ENCODE measurements around the gene FAM181A.

Gene FAM181A

GRCh38 chr14:93947282-93947681, 20.1 kb downstream of the FAM181A start:
- Histone ChIP-seq H3K27me3 (ENCODE audit: control insufficient read depth, insufficient read depth, low read length) (no peaks in the 10 kb centered on the region), H3K9ac (ENCODE audit: low read length) (no peak overlapping the region), H3K4me3 (ENCODE audit: low read length) (no peak overlapping the region), H3K4me1 (ENCODE audit: control insufficient read depth, insufficient read depth, low read length) (no peaks in the 10 kb centered on the region), H3K9me3 (ENCODE audit: control insufficient read depth, low read length) (no peaks in the 10 kb centered on the region), H3K36me3 (ENCODE audit: control insufficient read depth, insufficient read depth, low read length) (no peaks in the 10 kb centered on the region)

- no peak overlapping the region for H3K4me3 ChIP-seq (ENCODE audit: low read length)
- H3K4me1 ChIP-seq (ENCODE audit: control insufficient read depth, insufficient read depth, low read length): no peaks in the 10 kb centered on the region
- no peaks in the 10 kb centered on the region for H3K27me3 ChIP-seq (ENCODE audit: control insufficient read depth, insufficient read depth, low read length)
- H3K9me3 ChIP-seq (ENCODE audit: control insufficient read depth, low read length): no peaks in the 10 kb centered on the region
- no peak overlapping the region for H3K9ac ChIP-seq (ENCODE audit: low read length)
- H3K36me3 ChIP-seq (ENCODE audit: control insufficient read depth, insufficient read depth, low read length): no peaks in the 10 kb centered on the region
These were observed 22.4 kb downstream of the FAM181A start for GRCh38 chr14:93949511-93950075.

- Histone ChIP-seq H3K9ac (ENCODE audit: low read length) (no peak overlapping the region), H3K4me3 (ENCODE audit: low read length) (no peak overlapping the region), H3K36me3 (ENCODE audit: control insufficient read depth, insufficient read depth, low read length) (no peaks in the 10 kb centered on the region), H3K9me3 (ENCODE audit: control insufficient read depth, low read length) (no peaks in the 10 kb centered on the region), H3K27me3 (ENCODE audit: control insufficient read depth, insufficient read depth, low read length) (no peaks in the 10 kb centered on the region), H3K4me1 (ENCODE audit: control insufficient read depth, insufficient read depth, low read length) (peaks cover 8% of the 10 kb centered on the region)
These were observed 23.9 kb downstream of the FAM181A start for GRCh38 chr14:93950948-93951634.

GRCh38 chr14:93951635-93952540, 24.7 kb downstream of the FAM181A start:
- H3K36me3 ChIP-seq (ENCODE audit: control insufficient read depth, insufficient read depth, low read length): no peaks in the 10 kb centered on the region
- H3K9ac ChIP-seq (ENCODE audit: low read length): no peak overlapping the region
- no peak overlapping the region for H3K4me3 ChIP-seq (ENCODE audit: low read length)
- no peaks in the 10 kb centered on the region for H3K9me3 ChIP-seq (ENCODE audit: control insufficient read depth, low read length)
- H3K4me1 ChIP-seq (ENCODE audit: control insufficient read depth, insufficient read depth, low read length): peaks cover 8% of the 10 kb centered on the region
- H3K27me3 ChIP-seq (ENCODE audit: control insufficient read depth, insufficient read depth, low read length): no peaks in the 10 kb centered on the region

GRCh38 chr14:93952829-93953228, 25.7 kb downstream of the FAM181A start:
- Histone ChIP-seq H3K27me3 (ENCODE audit: control insufficient read depth, insufficient read depth, low read length) (no peaks in the 10 kb centered on the region), H3K36me3 (ENCODE audit: control insufficient read depth, insufficient read depth, low read length) (no peaks in the 10 kb centered on the region), H3K4me1 (ENCODE audit: control insufficient read depth, insufficient read depth, low read length) (peaks cover 12% of the 10 kb centered on the region), H3K9me3 (ENCODE audit: control insufficient read depth, low read length) (no peaks in the 10 kb centered on the region), H3K9ac (ENCODE audit: low read length) (no peak overlapping the region), H3K4me3 (ENCODE audit: low read length) (no peak overlapping the region)

GRCh38 chr14:93953263-93953662, 26.1 kb downstream of the FAM181A start:
- H3K4me1 ChIP-seq (ENCODE audit: control insufficient read depth, insufficient read depth, low read length): peaks cover 12% of the 10 kb centered on the region
- no peak overlapping the region for H3K9ac ChIP-seq (ENCODE audit: low read length)
- H3K36me3 ChIP-seq (ENCODE audit: control insufficient read depth, insufficient read depth, low read length): no peaks in the 10 kb centered on the region
- H3K27me3 ChIP-seq (ENCODE audit: control insufficient read depth, insufficient read depth, low read length): no peaks in the 10 kb centered on the region
- no peaks in the 10 kb centered on the region for H3K9me3 ChIP-seq (ENCODE audit: control insufficient read depth, low read length)
- no peak overlapping the region for H3K4me3 ChIP-seq (ENCODE audit: low read length)

- Histone ChIP-seq H3K9me3 (ENCODE audit: control insufficient read depth, low read length) (no peaks in the 10 kb centered on the region), H3K4me1 (ENCODE audit: control insufficient read depth, insufficient read depth, low read length) (peaks cover 15% of the 10 kb centered on the region), H3K27me3 (ENCODE audit: control insufficient read depth, insufficient read depth, low read length) (no peaks in the 10 kb centered on the region), H3K4me3 (ENCODE audit: low read length) (no peak overlapping the region), H3K36me3 (ENCODE audit: control insufficient read depth, insufficient read depth, low read length) (no peaks in the 10 kb centered on the region), H3K9ac (ENCODE audit: low read length) (peak overlapping the region; percentile 9)
These were observed 26.8 kb downstream of the FAM181A start for GRCh38 chr14:93953739-93954515.

- no peaks in the 10 kb centered on the region for H3K27me3 ChIP-seq (ENCODE audit: control insufficient read depth, insufficient read depth, low read length)
- H3K9me3 ChIP-seq (ENCODE audit: control insufficient read depth, low read length): no peaks in the 10 kb centered on the region
- peaks cover 21% of the 10 kb centered on the region for H3K4me1 ChIP-seq (ENCODE audit: control insufficient read depth, insufficient read depth, low read length)
- no peaks in the 10 kb centered on the region for H3K36me3 ChIP-seq (ENCODE audit: control insufficient read depth, insufficient read depth, low read length)
- no peak overlapping the region for H3K4me3 ChIP-seq (ENCODE audit: low read length)
- no peak overlapping the region for H3K9ac ChIP-seq (ENCODE audit: low read length)
These were observed 27.3 kb downstream of the FAM181A start for GRCh38 chr14:93954516-93954830.

GRCh38 chr14:93954900-93955849, 28.0 kb downstream of the FAM181A start:
- no peaks in the 10 kb centered on the region for H3K36me3 ChIP-seq (ENCODE audit: control insufficient read depth, insufficient read depth, low read length)
- no peaks in the 10 kb centered on the region for H3K9me3 ChIP-seq (ENCODE audit: control insufficient read depth, low read length)
- H3K4me3 ChIP-seq (ENCODE audit: low read length): no peak overlapping the region
- H3K9ac ChIP-seq (ENCODE audit: low read length): peak overlapping the region; percentile 32
- H3K27me3 ChIP-seq (ENCODE audit: control insufficient read depth, insufficient read depth, low read length): no peaks in the 10 kb centered on the region
- peaks cover 28% of the 10 kb centered on the region for H3K4me1 ChIP-seq (ENCODE audit: control insufficient read depth, insufficient read depth, low read length)

- Histone ChIP-seq H3K4me3 (ENCODE audit: low read length) (no peak overlapping the region), H3K27me3 (ENCODE audit: control insufficient read depth, insufficient read depth, low read length) (no peaks in the 10 kb centered on the region), H3K9ac (ENCODE audit: low read length) (peak overlapping the region; percentile 32), H3K36me3 (ENCODE audit: control insufficient read depth, insufficient read depth, low read length) (no peaks in the 10 kb centered on the region), H3K9me3 (ENCODE audit: control insufficient read depth, low read length) (no peaks in the 10 kb centered on the region), H3K4me1 (ENCODE audit: control insufficient read depth, insufficient read depth, low read length) (peaks cover 33% of the 10 kb centered on the region)
These were observed 28.8 kb downstream of the FAM181A start for GRCh38 chr14:93955850-93956481.
